Stimulated activated CD8-positive, alpha-beta memory T cell treated with anti-CD3 and anti-CD28 coated beads, Interleukin-12 subunit alpha, Interleukin-12 subunit beta, amount 100 ng/mL, for 24 hours (primary cell): ENCODE measurements around the gene STX12.
"Not testable (repeated sequence)": the region's sequence is repeated elsewhere in the genome, so short reads cannot be mapped to it uniquely, and the experiment has no call there.

Experiments
- DNase-seq: peaks from one replicate; pipeline ENCODE4 v3.0.0-alpha.2; 2020; ENCODE audit errors: extremely low read depth

Gene STX12

GRCh38 chr1:27775336-27775735 lies 2.3 kb downstream of the STX12 start:
- not testable (repeated sequence) for DNase-seq

- not testable (repeated sequence) for DNase-seq
These were observed 3.3 kb downstream of the STX12 start for GRCh38 chr1:27776276-27776675.

- no peak for DNase-seq
These were observed 5.0 kb downstream of the STX12 start for GRCh38 chr1:27778056-27778455.

GRCh38 chr1:27779122-27779521 lies 6.1 kb downstream of the STX12 start:
- no peak for DNase-seq

GRCh38 chr1:27782950-27783349 lies 9.9 kb downstream of the STX12 start:
- no peak for DNase-seq

GRCh38 chr1:27784700-27785099 lies 11.7 kb downstream of the STX12 start:
- DNase-seq = no peak

- no peak for DNase-seq
These were observed 12.9 kb downstream of the STX12 start for GRCh38 chr1:27785781-27786455.

- no peak for DNase-seq
These were observed 14.9 kb downstream of the STX12 start for GRCh38 chr1:27787895-27788294.

GRCh38 chr1:27789540-27790041 lies 16.6 kb downstream of the STX12 start:
- DNase-seq = no peak

GRCh38 chr1:27790270-27790669 lies 17.3 kb downstream of the STX12 start:
- not testable (repeated sequence) for DNase-seq

GRCh38 chr1:27795601-27796000 lies 22.6 kb downstream of the STX12 start:
- no peak for DNase-seq

- no peak for DNase-seq
These were observed 31.8 kb downstream of the STX12 start for GRCh38 chr1:27804791-27805190.

- no peak for DNase-seq
These were observed 33.7 kb downstream of the STX12 start for GRCh38 chr1:27806758-27807157.

GRCh38 chr1:27807385-27807784 lies 34.4 kb downstream of the STX12 start:
- no peak for DNase-seq

GRCh38 chr1:27808131-27808530 lies 35.1 kb downstream of the STX12 start:
- DNase-seq = not testable (repeated sequence)

- DNase-seq = no peak
These were observed 36.9 kb downstream of the STX12 start for GRCh38 chr1:27809883-27810282.

GRCh38 chr1:27811741-27812500 lies 38.9 kb downstream of the STX12 start:
- no peak for DNase-seq

GRCh38 chr1:27816921-27817630 lies 44.1 kb downstream of the STX12 start:
- no peak for DNase-seq

- DNase-seq = no peak
These were observed 48.8 kb downstream of the STX12 start for GRCh38 chr1:27821761-27822315.

- no peak for DNase-seq
These were observed 50.8 kb downstream of the STX12 start for GRCh38 chr1:27823784-27824183.

- DNase-seq = no peak
These were observed 51.4 kb downstream of the STX12 start for GRCh38 chr1:27824411-27824810.

GRCh38 chr1:27829339-27829960 lies 56.4 kb downstream of the STX12 start:
- not testable (repeated sequence) for DNase-seq
